B cell (primary cell): Measurements from ENCODE around the gene MGAT5. TPM values are rescaled to one million over a fixed set of nuclear protein-coding genes. Genes with fewer than 3 reads are reported as not detected.
A peak's percentile ranks its signal among the peaks of the same experiment; 100 is the strongest.

Experiments
- ATAC-seq: fragments of 200-7000 bp; cut with Tn5 transposase; one replicate; pipeline ENCODE4 v1.10.0; 2021; ENCODE audit warnings: low read depth, mild to moderate bottlenecking, moderate number of reproducible peaks, moderate library complexity
- CTCF ChIA-PET: fragments of 350-600 bp; sonication (Branson Sonifier 250); formaldehyde crosslinking; loops from one replicate; lab custom pipeline; 2021; ENCODE audit warnings: antibody characterized with exemption, inconsistent platforms; lab: Charles Lee
- POLR2A ChIA-PET: fragments of 350-600 bp; sonication (Branson Sonifier 250); formaldehyde crosslinking; loops from one replicate; lab custom pipeline; 2021; ENCODE audit warnings: antibody characterized with exemption; lab: Charles Lee
- DNase-seq: peaks from one replicate; pipeline ENCODE4 v3.0.0; 2013
- H2AFZ ChIP-seq: 2 replicates; pipeline ENCODE4 v1.6.1; 2012; ENCODE audit warnings: mild to moderate bottlenecking, low read depth, low read length; ENCODE audit not compliant: insufficient read depth, poor library complexity, severe bottlenecking
- H3K27ac ChIP-seq, 2 donors: 1 replicate in 1 of 2; 2 replicates in 1 of 2; pipeline ENCODE4 v1.5.1; 2012 to 2013; ENCODE audit warnings: low read length in 2 of 2, mild to moderate bottlenecking in 2 of 2, moderate library complexity in 1 of 2
- H3K27me3 ChIP-seq, 4 experiments: fragments of 200-600 bp in 1 of 4; sonication (generic) in 1 of 4; replicated peaks in 1 of 4; 1 replicate in 2 of 4; 2 replicates in 2 of 4; pipeline versions ENCODE4 v1.6.1 to v1.7.0; 2013 to 2016; ENCODE audit warnings: low read length in 3 of 4, mild to moderate bottlenecking in 2 of 4, mixed read lengths in 1 of 4, moderate library complexity in 1 of 4; ENCODE audit not compliant: insufficient read depth in 4 of 4, control insufficient read depth in 3 of 4; ENCODE audit errors: control extremely low read depth in 1 of 4
- H3K36me3 ChIP-seq, 2 experiments: replicated peaks in 1 of 2; 1 replicate in 1 of 2; 2 replicates in 1 of 2; pipeline versions ENCODE4 v1.6.1 to v1.7.1; 2013; ENCODE audit warnings: low read length in 1 of 2; ENCODE audit not compliant: insufficient read depth in 2 of 2, control insufficient read depth in 1 of 2; ENCODE audit errors: control extremely low read depth in 1 of 2, extremely low read depth in 1 of 2
- H3K4me1 ChIP-seq, 2 donors: fragments of 200-600 bp in 1 of 2; sonication (generic) in 1 of 2; 1 replicate in 1 of 2; 2 replicates in 1 of 2; pipeline versions ENCODE4 v1.5.1 to v1.6.1; 2013 to 2017; ENCODE audit warnings: low read length in 2 of 2; ENCODE audit not compliant: control insufficient read depth in 2 of 2, insufficient read depth in 2 of 2
- H3K4me2 ChIP-seq: replicated peaks from 2 replicates; pipeline ENCODE3; 2012; ENCODE audit warnings: mild to moderate bottlenecking, low read depth, low read length; ENCODE audit not compliant: poor library complexity, severe bottlenecking
- H3K4me3 ChIP-seq, 5 experiments: fragments of 200-600 bp in 1 of 5; sonication (generic) in 1 of 5; 1 replicate in 3 of 5; 2 replicates in 2 of 5; pipeline versions ENCODE4 v1.5.1 to v1.7.0; 2011 to 2016; ENCODE audit warnings: low read length in 4 of 5, mild to moderate bottlenecking in 4 of 5, low read depth in 2 of 5, control low read depth in 1 of 5, moderate library complexity in 1 of 5; ENCODE audit not compliant: insufficient read depth in 1 of 5; ENCODE audit errors: control extremely low read depth in 1 of 5, extremely low read depth in 1 of 5
- H3K79me2 ChIP-seq: fragments of 200-600 bp; sonication (generic); one replicate; pipeline ENCODE4 v1.6.0; 2016; ENCODE audit warnings: low read length; ENCODE audit not compliant: control insufficient read depth, insufficient read depth
- H3K9ac ChIP-seq: fragments of 200-600 bp; sonication (generic); 2 replicates; pipeline ENCODE4 v1.6.1; 2017; ENCODE audit warnings: mild to moderate bottlenecking, low read length, moderate library complexity
- H3K9me3 ChIP-seq, 3 donors: one replicate each; pipeline versions ENCODE4 v1.6.1 to v1.7.1; 2013; ENCODE audit warnings: low read length in 2 of 3; ENCODE audit not compliant: control insufficient read depth in 2 of 3, insufficient read depth in 1 of 3; ENCODE audit errors: control extremely low read depth in 1 of 3
- H4K20me1 ChIP-seq: 2 replicates; pipeline ENCODE4 v1.6.0; 2012; ENCODE audit warnings: mild to moderate bottlenecking, low read length; ENCODE audit not compliant: insufficient read depth, control insufficient read depth, poor library complexity, severe bottlenecking
- H3K27ac Mint-ChIP-seq: one replicate; pipeline ENCODE4 v1.8.0; 2021; ENCODE audit warnings: mixed read lengths
- H3K27me3 Mint-ChIP-seq: one replicate; pipeline ENCODE4 v1.8.0; 2021; ENCODE audit warnings: mixed read lengths
- H3K4me1 Mint-ChIP-seq: one replicate; pipeline ENCODE4 v1.8.0; 2021; ENCODE audit warnings: mixed read lengths
- H3K4me3 Mint-ChIP-seq: one replicate; pipeline ENCODE4 v1.8.0; 2021; ENCODE audit warnings: mixed read lengths
- H3K9me3 Mint-ChIP-seq: one replicate; pipeline ENCODE4 v1.8.0; 2022; ENCODE audit warnings: mixed read lengths; ENCODE audit not compliant: insufficient read depth
- CTCF ChIP-seq: fragments of 200-600 bp; IDR thresholded peaks from one replicate; pipeline ENCODE4 v1.8.0; 2022; ENCODE audit warnings: antibody characterized with exemption, mild to moderate bottlenecking
- EZH2 ChIP-seq: IDR thresholded peaks from 2 replicates; pipeline ENCODE4 v1.6.1; 2012; ENCODE audit warnings: borderline replicate concordance, low read depth, mild to moderate bottlenecking, moderate library complexity, low read length; ENCODE audit not compliant: insufficient read depth, poor library complexity, severe bottlenecking
- WGBS: methylation state at CpG from one replicate; pipeline ENCODE4 v1.1.5; 2013; ENCODE audit warnings: missing lambda C conversion rate; ENCODE audit not compliant: insufficient coverage; 5-methylcytosine and 5-hydroxymethylcytosine counted together
- intact Hi-C: fragments of 100-400 bp; cut with micrococcal nuclease; formaldehyde crosslinking; loops from one replicate; pipeline ENCODE4 v1.10.0; 2022
- polyA plus RNA-seq: library from polyadenylated mRNA; depleted of rRNA; stranded (reverse); fragments of >200 nt; gene quantifications from 2 replicates; pipeline ENCODE4 v1.2.3, GENCODE V29; 2012
- total RNA-seq, 2 donors: library from RNA; stranded (reverse); fragments of 120-200 nt in 1 of 2; gene quantifications; 1 replicate in 1 of 2; 2 replicates in 1 of 2; pipeline versions ENCODE4 v1.2.3 to v1.2.4, GENCODE V29; 2013 to 2022

Gene MGAT5
- total and polyA plus RNA-seq, 2 donors (not counting 1 experiment from before 2014, with no cell fraction given) = 27.2 to 184 TPM

DNA sequence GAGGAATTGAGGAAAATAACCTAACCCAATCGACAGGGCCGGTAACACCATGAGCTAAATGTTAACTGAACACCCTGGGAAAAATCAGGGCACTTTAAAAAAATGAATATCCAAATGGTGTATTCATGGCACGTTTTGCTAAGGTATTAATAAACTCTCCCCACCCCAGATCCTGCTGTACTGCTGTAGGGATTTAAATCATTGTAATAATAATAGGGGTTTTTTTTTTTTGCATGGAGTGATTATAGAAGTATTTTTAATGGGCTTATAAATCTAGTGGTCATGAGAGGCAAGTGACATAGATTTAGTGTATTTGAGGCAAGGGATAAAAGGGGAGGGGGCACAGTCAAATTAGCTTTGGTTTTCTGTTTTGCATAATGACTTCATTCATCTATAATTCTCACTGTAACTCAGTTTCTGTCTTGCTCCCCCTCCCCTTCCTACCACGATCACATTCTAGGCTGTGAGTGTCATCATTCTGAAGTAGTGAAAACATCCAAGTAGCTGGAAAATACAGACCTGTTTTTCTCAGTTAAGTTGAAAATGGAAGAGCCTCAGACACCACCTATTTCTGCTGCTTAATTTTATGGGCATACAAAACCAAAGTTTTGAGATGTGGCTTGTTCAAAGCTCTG, 18.2 kb upstream of the MGAT5 start:
- no CpG with 5 or more reads among the region's 4 CpGs for WGBS
- Histone ChIP-seq H4K20me1 (peaks cover 22% of the 10 kb centered on the region), H3K9me3 (no peaks in the 10 kb centered on the region), H3K36me3 (no peaks in the 10 kb centered on the region), H2AFZ (no peak overlapping the region), H3K27ac (peak overlapping the region in 1 of 2 donors; percentile 79), H3K4me1 (peaks cover 81 to 83% of the 10 kb centered on the region in 2 donors), H3K9ac (no peak overlapping the region), H3K27me3 (no peaks in the 10 kb centered on the region), H3K4me3 (no peak overlapping the region), H3K4me2 (peak overlapping the region; percentile 71), H3K79me2 (peaks cover 90% of the 10 kb centered on the region)
- intact Hi-C loops = no loop called here
- H3K9me3 Mint-ChIP-seq = no peaks in the 10 kb centered on the region
- no peak for TF ChIP-seq EZH2
- no peak for TF ChIP-seq CTCF
- DNase-seq (no peak), ATAC-seq (no peak)
- ChIA-PET CTCF (interaction anchor here (0.6 to 3.2 kb wide), 14 partner anchors 8 to 349 kb away, joined by 3 to 27 read pairs (median 4); no protein-coding TSS in a partner anchor), POLR2A (interaction anchor here (0.6 kb wide), 2 partner anchors 11 to 682 kb away, joined by 3 to 5 read pairs; no protein-coding TSS in a partner anchor)
- peak overlapping the region; percentile 60 for H3K27ac Mint-ChIP-seq
- peaks cover 86% of the 10 kb centered on the region for H3K4me1 Mint-ChIP-seq
- no peaks in the 10 kb centered on the region for H3K27me3 Mint-ChIP-seq
- peak overlapping the region; percentile 50 for H3K4me3 Mint-ChIP-seq

- ChIA-PET CTCF (interaction anchor here (1.2 to 9.5 kb wide), 2 partner anchors 120 to 351 kb away, joined by 3 to 197 read pairs; no protein-coding TSS in a partner anchor), POLR2A (interaction anchor here (0.6 kb wide), 1 partner anchor 37 kb away, joined by 3 read pairs; no protein-coding TSS in a partner anchor)
- Histone ChIP-seq H2AFZ (no peak overlapping the region), H3K27ac (no peak overlapping the region), H3K9ac (no peak overlapping the region), H3K36me3 (no peaks in the 10 kb centered on the region), H3K4me2 (no peak overlapping the region), H3K9me3 (no peaks in the 10 kb centered on the region), H3K4me3 (no peak overlapping the region), H4K20me1 (peaks cover 22% of the 10 kb centered on the region), H3K4me1 (peaks cover 72 to 77% of the 10 kb centered on the region in 2 donors), H3K27me3 (no peaks in the 10 kb centered on the region), H3K79me2 (peaks cover 94% of the 10 kb centered on the region)
- H3K9me3 Mint-ChIP-seq = no peaks in the 10 kb centered on the region
- ATAC-seq (no peak), DNase-seq (no peak)
- intact Hi-C loops = no loop called here
- H3K4me1 Mint-ChIP-seq = peaks cover 83% of the 10 kb centered on the region
- TF ChIP-seq EZH2 (no peak), CTCF (no peak)
- 83% methylated on average over 1 of the region's 3 CpGs for WGBS
- H3K4me3 Mint-ChIP-seq = no peak overlapping the region
- H3K27me3 Mint-ChIP-seq = no peaks in the 10 kb centered on the region
- H3K27ac Mint-ChIP-seq = no peak overlapping the region
Observed at GRCh38 chr2:134238371-134238770, 15.5 kb upstream of the MGAT5 start.
